ENCODE measurements around the gene PHB1.

The PHB1 gene

DNA sequence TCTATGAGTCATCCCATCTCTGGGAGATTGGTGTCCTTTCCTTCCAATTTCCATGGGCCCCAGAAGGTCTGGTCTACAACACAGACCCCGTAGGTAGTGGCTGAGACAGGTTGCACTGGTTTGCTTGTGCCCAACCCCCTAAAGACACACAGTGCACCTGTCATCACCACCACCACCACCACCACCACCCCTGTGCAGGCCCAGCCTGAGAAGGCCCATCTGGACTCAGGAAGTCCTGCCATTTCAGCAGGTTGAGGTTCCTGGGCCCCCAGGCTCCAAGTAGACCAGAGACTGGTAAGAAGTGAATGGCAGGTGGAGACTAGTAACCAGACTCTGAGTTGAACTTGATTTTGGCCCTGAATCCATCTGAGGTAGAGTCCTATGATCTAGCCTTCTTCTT lies 25.9 kb upstream of the PHB1 start:
- no peak overlapping the region for H3K4me3 ChIP-seq (replicated peaks; ENCODE audit: low read depth, low read length)
- TF ChIP-seq, protein P1, sequence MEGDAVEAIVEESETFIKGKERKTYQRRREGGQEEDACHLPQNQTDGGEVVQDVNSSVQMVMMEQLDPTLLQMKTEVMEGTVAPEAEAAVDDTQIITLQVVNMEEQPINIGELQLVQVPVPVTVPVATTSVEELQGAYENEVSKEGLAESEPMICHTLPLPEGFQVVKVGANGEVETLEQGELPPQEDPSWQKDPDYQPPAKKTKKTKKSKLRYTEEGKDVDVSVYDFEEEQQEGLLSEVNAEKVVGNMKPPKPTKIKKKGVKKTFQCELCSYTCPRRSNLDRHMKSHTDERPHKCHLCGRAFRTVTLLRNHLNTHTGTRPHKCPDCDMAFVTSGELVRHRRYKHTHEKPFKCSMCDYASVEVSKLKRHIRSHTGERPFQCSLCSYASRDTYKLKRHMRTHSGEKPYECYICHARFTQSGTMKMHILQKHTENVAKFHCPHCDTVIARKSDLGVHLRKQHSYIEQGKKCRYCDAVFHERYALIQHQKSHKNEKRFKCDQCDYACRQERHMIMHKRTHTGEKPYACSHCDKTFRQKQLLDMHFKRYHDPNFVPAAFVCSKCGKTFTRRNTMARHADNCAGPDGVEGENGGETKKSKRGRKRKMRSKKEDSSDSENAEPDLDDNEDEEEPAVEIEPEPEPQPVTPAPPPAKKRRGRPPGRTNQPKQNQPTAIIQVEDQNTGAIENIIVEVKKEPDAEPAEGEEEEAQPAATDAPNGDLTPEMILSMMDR (IDR thresholded peaks at IDR 0.05; ENCODE audit: low read depth, low read length, missing control alignments) = no peak
- DNase-seq (ENCODE audit: extremely low read depth, low read depth) = no peak

DNA sequence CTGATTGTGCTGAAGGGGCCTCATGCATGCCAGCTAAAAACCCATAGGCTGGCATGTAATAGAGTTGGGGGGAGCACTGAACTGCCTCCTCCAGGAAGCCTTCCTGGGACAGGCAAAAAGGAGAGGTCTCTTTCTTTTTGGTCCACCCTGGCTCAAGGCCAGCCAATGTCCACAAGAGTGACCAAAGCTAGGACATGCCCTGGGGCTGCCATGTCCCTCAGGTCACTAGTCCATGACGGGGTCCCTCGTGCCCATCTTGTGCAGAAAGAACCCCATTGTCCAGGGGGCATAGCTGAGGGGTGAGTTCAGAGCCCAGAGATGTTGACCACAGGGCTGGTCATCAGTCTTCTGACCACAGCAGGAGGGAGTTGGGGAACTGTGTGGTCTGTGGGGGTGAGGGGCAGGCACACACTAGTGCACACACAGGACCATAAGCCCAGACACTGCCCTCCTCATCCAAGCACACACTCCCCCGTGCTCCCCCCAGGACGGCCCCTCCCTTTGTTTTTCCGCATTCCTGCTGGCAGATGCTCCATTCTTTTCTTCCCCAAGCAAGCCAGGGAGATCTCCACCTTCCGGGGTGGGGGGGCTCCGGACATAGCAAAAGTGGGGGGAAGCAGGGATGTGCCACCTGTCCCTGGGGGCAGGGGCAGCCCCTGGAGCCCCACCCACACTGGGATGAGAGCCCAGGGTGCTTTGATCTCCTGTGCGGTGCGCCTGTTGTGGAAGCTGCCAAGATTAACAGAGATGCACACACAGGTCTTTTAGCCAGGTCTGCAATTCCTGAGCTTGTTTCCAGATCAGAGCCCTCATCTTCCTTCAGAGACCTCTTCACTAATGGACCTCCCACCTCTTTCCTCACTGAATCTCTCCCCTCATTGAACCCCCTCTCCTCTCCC lies 25.2 kb upstream of the PHB1 start:
- H3K4me3 ChIP-seq (replicated peaks; ENCODE audit: low read depth, low read length) = no peak overlapping the region
- DNase-seq (ENCODE audit: extremely low read depth, low read depth) = no peak
- TF ChIP-seq, protein P1 (IDR thresholded peaks at IDR 0.05; ENCODE audit: low read depth, low read length, missing control alignments) = no peak

DNA sequence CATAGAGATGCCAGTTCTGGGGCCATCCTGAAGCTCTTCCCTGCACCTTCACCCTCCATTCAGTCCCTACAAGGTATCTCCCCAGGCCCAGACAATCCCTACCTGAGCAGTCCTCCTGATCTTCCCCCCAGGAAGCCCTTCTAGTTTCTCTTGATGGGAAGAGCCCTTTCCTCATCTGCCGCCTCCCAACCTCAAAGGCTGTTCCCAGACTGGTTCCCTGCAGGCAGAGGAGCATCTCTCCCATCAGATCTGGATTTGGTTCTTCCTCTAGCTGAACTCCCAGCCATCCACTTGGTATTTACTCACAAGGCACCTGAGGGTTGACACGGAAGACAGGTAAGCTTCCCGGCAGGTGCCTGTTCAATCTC lies 24.6 kb upstream of the PHB1 start:
- DNase-seq (ENCODE audit: extremely low read depth, low read depth) = no peak
- no peak overlapping the region for H3K4me3 ChIP-seq (replicated peaks; ENCODE audit: low read depth, low read length)
- TF ChIP-seq, protein P1 (IDR thresholded peaks at IDR 0.05; ENCODE audit: low read depth, low read length, missing control alignments) = no peak

DNA sequence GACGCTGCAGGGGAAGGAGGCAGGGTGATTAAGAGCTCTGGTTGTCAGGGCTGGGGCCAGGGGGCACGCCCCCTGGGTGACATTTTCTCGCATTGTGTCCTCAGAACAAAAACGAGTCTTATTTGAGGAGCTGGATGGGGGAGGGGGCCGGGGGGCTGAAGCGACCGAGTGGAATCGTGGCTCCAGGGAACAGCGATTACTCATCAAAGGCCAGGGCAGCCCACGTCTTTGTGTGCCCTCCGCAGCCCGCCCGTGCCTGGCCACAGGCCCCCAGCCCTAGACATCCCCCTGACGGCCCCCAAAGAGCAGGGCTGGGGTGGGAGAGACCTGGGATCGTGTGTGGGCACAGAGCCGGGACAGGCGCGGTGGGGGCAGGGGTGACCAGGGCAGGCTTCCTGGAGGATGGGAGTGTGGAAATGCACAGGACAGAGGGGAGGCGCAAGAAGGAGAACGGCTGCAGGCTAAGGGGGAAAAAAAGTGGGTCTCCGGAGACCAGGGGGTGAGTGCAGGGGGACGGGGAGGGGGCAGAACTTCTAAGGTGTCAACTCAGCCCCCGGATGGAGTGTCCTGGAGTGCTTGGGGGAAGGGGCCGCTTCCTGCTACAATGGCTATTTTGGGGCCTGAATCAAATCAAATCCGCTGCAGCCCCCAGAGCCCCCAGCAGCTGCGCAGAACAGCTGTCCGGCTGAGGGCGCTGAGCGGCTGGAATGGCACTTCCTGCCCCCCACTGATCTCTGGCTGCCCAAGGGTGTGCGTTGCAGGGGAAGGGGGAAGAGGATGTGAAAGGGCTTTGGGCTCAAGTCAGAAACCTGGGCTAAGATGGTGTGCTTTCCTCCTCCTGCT lies 24.0 kb upstream of the PHB1 start:
- no peak for DNase-seq (ENCODE audit: extremely low read depth, low read depth)
- no peak overlapping the region for H3K4me3 ChIP-seq (replicated peaks; ENCODE audit: low read depth, low read length)
- TF ChIP-seq, protein P1 (IDR thresholded peaks at IDR 0.05; ENCODE audit: low read depth, low read length, missing control alignments) = no peak

DNA sequence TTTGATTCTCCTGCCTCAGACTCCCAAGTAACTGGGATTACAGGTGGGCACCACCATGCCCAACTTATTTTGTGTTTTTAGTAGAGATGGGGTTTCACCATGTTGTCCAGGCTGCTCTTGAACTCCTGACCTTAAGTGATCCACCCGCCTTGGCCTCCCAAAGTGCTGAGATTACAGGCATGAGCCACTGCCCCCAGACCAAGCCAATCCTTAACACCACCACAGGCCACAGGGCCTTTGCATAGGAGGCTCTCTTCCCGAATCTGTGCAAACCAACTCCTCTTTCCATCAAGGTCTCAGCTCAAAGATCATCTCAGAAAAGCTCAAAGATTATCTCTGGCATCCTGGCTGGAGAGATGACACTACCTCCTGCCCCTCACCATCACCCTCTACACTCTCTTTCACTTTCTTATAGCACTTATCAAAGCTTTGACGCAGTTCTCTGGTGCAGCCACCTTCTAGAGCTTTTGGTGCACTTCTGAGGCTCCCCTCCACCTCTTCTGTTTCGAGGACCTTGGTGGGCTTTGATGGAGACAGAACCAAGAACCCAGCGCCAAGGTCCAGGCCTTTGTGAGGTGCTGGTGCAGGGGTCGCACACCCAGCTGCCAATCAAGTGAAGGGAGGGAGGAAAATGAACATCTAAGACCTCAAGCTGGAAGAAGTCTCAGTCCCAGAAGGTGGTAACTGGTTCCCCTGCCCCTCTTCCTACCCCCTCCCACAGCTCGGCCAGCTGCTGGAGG lies 23.2 kb upstream of the PHB1 start:
- TF ChIP-seq, protein P1 (IDR thresholded peaks at IDR 0.05; ENCODE audit: low read depth, low read length, missing control alignments) = no peak
- DNase-seq (ENCODE audit: extremely low read depth, low read depth) = no peak
- no peak overlapping the region for H3K4me3 ChIP-seq (replicated peaks; ENCODE audit: low read depth, low read length)

DNA sequence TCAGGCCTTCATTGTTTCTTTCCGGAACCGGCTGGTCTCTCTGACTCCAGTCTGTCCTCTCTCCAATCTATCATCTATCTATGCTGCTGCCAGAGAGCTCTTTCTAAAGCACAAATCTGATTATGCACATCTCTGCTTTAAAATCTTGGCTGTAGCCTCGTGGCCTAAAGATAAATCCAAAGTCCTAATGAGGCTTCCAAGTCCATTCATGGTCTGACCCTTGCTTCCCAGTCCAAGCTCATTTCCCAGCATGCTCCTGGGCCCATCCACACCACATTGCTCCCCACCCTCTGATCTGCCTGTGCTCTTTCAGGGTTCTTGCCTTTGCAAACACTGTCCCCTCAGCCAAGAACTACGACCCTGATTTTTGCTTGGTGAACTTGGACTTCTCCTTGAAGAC lies 21.5 kb upstream of the PHB1 start:
- TF ChIP-seq, protein P1 (IDR thresholded peaks at IDR 0.05; ENCODE audit: low read depth, low read length, missing control alignments) = no peak
- no peak for DNase-seq (ENCODE audit: extremely low read depth, low read depth)
- no peak overlapping the region for H3K4me3 ChIP-seq (replicated peaks; ENCODE audit: low read depth, low read length)

Measured in HFF-Myc (cell line).